ENCODE measurements around the gene NDUFA12.

GRCh38 chr12:94954948-94955592, 48.4 kb downstream of the NDUFA12 start:
- TF ChIP-seq POLR2AphosphoS5 (IDR thresholded peaks at IDR 0.05; ENCODE audit: low read depth, low read length) (no peak), POLR2A (IDR thresholded peaks at IDR 0.05; ENCODE audit: low read depth, low read length) (no peak)
